ENCODE results near the gene LRGUK.

DNA sequence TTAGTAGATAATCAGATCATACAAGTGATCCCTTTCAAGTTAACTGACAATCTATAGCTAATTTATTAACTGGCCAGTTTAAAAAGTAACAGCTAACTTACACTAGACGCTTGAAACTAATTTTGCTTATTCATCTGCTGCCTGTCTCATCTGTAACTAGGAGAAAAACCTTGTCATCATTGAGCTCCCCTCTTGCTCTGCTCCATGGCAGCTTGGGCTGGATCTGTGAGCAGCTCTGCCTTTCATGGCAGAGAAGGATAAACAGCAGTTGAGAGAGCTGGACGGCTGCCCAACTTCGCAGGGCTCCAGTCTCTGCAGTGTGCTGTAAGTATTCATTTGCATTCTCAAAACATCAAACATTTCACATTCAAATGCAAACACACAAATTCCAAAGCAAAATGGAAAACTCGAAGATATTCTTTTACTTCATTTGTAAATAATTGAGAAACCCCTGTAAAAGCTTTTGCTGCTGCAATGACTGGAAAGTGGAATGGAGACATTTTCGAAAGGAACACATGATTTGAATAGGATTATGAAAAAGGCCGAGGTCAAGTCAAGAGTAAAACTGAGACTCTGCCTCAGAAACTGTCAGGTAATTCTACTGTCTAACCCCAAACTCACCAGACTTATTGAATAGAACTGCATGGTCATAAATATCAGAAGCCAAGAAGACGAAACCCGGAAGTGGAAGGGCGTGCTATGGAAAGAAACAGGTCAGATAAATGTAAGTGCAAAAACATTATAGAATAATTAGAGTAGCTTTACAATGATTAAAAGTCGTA lies 172.0 kb downstream of the LRGUK start:
- TF ChIP-seq EZH2 (IDR thresholded peaks at IDR 0.05; ENCODE audit: low read length, unreplicated experiment) (no peak), CTCF (conservative IDR thresholded peaks at IDR 0.05; ENCODE audit: low read depth, low read length) (no peak)
